IMR-90 (cell line): ENCODE results near the gene KDM3A. TPM values are rescaled to one million over a fixed set of nuclear protein-coding genes. Genes with fewer than 3 reads are reported as not detected.
A peak's percentile ranks its signal among the peaks of the same experiment; 100 is the strongest.

ENCODE experiments used
- ATAC-seq: fragments of 200-7000 bp; cut with Tn5 transposase; 2 replicates; pipeline ENCODE4 v1.9.1; 2020; ENCODE audit warnings: low read depth, mild to moderate bottlenecking, moderate library complexity
- BruUV-seq: library from RNA; stranded (reverse); fragments of 400-500 nt; replicated peaks from 2 replicates; lab custom pipeline; 2021; lab: Mats Ljungman, UMichigan
- CTCF ChIA-PET: fragments of 300-600 bp; formaldehyde crosslinking; extraction: SDS; loops from one replicate; lab custom pipeline; 2021; ENCODE audit warnings: antibody characterized with exemption; lab: Yijun Ruan, JAX
- POLR2A ChIA-PET: fragments of 300-600 bp; sonication (Branson Sonifier 250); formaldehyde crosslinking; loops from one replicate; lab custom pipeline; 2022; ENCODE audit warnings: antibody characterized with exemption; ENCODE audit not compliant: unreplicated experiment; lab: Charles Lee
- DNase-seq: peaks from one replicate; pipeline ENCODE4 v3.0.0; 2013
- H2AFZ ChIP-seq: replicated peaks from 2 replicates; pipeline ENCODE3; 2013; ENCODE audit warnings: low read length, mild to moderate bottlenecking; ENCODE audit not compliant: poor library complexity
- H2AK5ac ChIP-seq: 2 replicates; pipeline ENCODE4 v1.6.1; 2013; ENCODE audit warnings: low read depth, low read length, inconsistent platforms
- H2AK9ac ChIP-seq: replicated peaks from 2 replicates; pipeline ENCODE3; 2013; ENCODE audit warnings: mild to moderate bottlenecking, low read depth, low read length, moderate library complexity; ENCODE audit not compliant: poor library complexity
- H2BK120ac ChIP-seq: 2 replicates; pipeline ENCODE4 v1.6.1; 2013; ENCODE audit warnings: low read depth, low read length, inconsistent platforms
- H2BK15ac ChIP-seq: 3 replicates; pipeline ENCODE4 v1.6.1; 2013; ENCODE audit warnings: low read depth, low read length, inconsistent platforms
- H2BK20ac ChIP-seq: 2 replicates; pipeline ENCODE4 v1.6.1; 2013; ENCODE audit warnings: low read depth, mild to moderate bottlenecking, inconsistent platforms, low read length, moderate library complexity
- H2BK5ac ChIP-seq: 2 replicates; pipeline ENCODE4 v1.6.1; 2013; ENCODE audit warnings: mild to moderate bottlenecking, low read depth, low read length, inconsistent platforms; ENCODE audit not compliant: poor library complexity, severe bottlenecking
- H3K14ac ChIP-seq: replicated peaks from 2 replicates; pipeline ENCODE4 v1.6.1; 2013; ENCODE audit warnings: low read depth, low read length, inconsistent platforms
- H3K18ac ChIP-seq: 2 replicates; pipeline ENCODE4 v1.6.1; 2013; ENCODE audit warnings: low read depth, low read length, control low read depth
- H3K23ac ChIP-seq: 2 replicates; pipeline ENCODE4 v1.6.1; 2013; ENCODE audit warnings: low read depth, low read length, inconsistent platforms
- H3K27ac ChIP-seq: 2 replicates; pipeline ENCODE4 v1.5.1; 2013; ENCODE audit warnings: mild to moderate bottlenecking, control low read depth, low read length; ENCODE audit not compliant: insufficient read depth
- H3K27me3 ChIP-seq: 2 replicates; pipeline ENCODE4 v1.6.1; 2013; ENCODE audit warnings: low read length; ENCODE audit not compliant: control insufficient read depth, insufficient read depth
- H3K36me3 ChIP-seq: 2 replicates; pipeline ENCODE4 v1.6.1; 2013; ENCODE audit warnings: low read length, mixed read lengths; ENCODE audit not compliant: control insufficient read depth, insufficient read depth
- H3K4ac ChIP-seq: 2 replicates; pipeline ENCODE4 v1.6.1; 2013; ENCODE audit warnings: low read depth, low read length, inconsistent platforms
- H3K4me1 ChIP-seq: 2 replicates; pipeline ENCODE4 v1.6.1; 2013; ENCODE audit warnings: low read length, mixed read lengths; ENCODE audit not compliant: control insufficient read depth, insufficient read depth
- H3K4me2 ChIP-seq: 2 replicates; pipeline ENCODE4 v1.6.1; 2013; ENCODE audit warnings: low read depth, mild to moderate bottlenecking, control low read depth, low read length, moderate library complexity
- H3K4me3 ChIP-seq: 2 replicates; pipeline ENCODE4 v1.5.1; 2013; ENCODE audit warnings: low read depth, mild to moderate bottlenecking, control low read depth, low read length, moderate library complexity; ENCODE audit not compliant: insufficient read depth
- H3K56ac ChIP-seq: 2 replicates; pipeline ENCODE4 v1.6.1; 2013; ENCODE audit warnings: low read length, inconsistent platforms; ENCODE audit not compliant: insufficient read depth; ENCODE audit errors: extremely low read depth
- H3K79me1 ChIP-seq, 2 experiments: 2 replicates each; pipeline ENCODE4 v1.6.1; 2013; ENCODE audit warnings: low read length in 2 of 2, inconsistent platforms in 1 of 2, low read depth in 1 of 2
- H3K9ac ChIP-seq: 2 replicates; pipeline ENCODE4 v1.6.1; 2013; ENCODE audit warnings: low read depth, low read length, control low read depth
- H3K9me1 ChIP-seq: 2 replicates; pipeline ENCODE4 v1.6.1; 2013; ENCODE audit warnings: low read length, inconsistent platforms; ENCODE audit not compliant: insufficient read depth
- H3K9me3 ChIP-seq: 2 replicates; pipeline ENCODE4 v1.6.1; 2013; ENCODE audit warnings: low read length; ENCODE audit not compliant: control insufficient read depth, insufficient read depth
- H4K20me1 ChIP-seq: 2 replicates; pipeline ENCODE4 v1.6.1; 2013; ENCODE audit warnings: low read length, inconsistent platforms; ENCODE audit not compliant: insufficient read depth
- H4K5ac ChIP-seq: 2 replicates; pipeline ENCODE4 v1.6.1; 2013; ENCODE audit warnings: mild to moderate bottlenecking, low read depth, low read length, control low read depth
- H4K8ac ChIP-seq, 2 experiments: 2 replicates each; pipeline ENCODE4 v1.6.1; 2013; ENCODE audit warnings: low read depth in 2 of 2, low read length in 2 of 2, control low read depth in 1 of 2, inconsistent platforms in 1 of 2
- H4K91ac ChIP-seq: 2 replicates; pipeline ENCODE4 v1.6.1; 2013; ENCODE audit warnings: low read depth, low read length, inconsistent platforms; ENCODE audit not compliant: insufficient read depth
- BHLHE40 ChIP-seq: fragments of 150-350 bp; IDR thresholded peaks from 2 replicates; pipeline ENCODE4 v1.6.1; 2016; ENCODE audit warnings: mild to moderate bottlenecking, low read depth, low read length
- CEBPB ChIP-seq: IDR thresholded peaks from 2 replicates; pipeline ENCODE4 v1.6.1; 2012; ENCODE audit warnings: low read depth, low read length, improper control_type of control experiment
- ELK1 ChIP-seq: fragments of 150-350 bp; IDR thresholded peaks from 2 replicates; pipeline ENCODE4 v1.6.1; 2016; ENCODE audit warnings: low read depth, mild to moderate bottlenecking, low read length, moderate library complexity, borderline replicate concordance
- FOS ChIP-seq: fragments of 150-350 bp; IDR thresholded peaks from 2 replicates; pipeline ENCODE4 v1.6.1; 2016; ENCODE audit warnings: low read depth, low read length
- MAFK ChIP-seq: IDR thresholded peaks from 2 replicates; pipeline ENCODE4 v1.6.1; 2012; ENCODE audit warnings: low read depth, low read length, improper control_type of control experiment
- NFE2L2 ChIP-seq: fragments of 150-350 bp; IDR thresholded peaks from 2 replicates; pipeline ENCODE4 v1.6.1; 2016; ENCODE audit warnings: low read depth, mild to moderate bottlenecking, low read length
- WGBS, 2 experiments: methylation state at CpG; one replicate each; pipeline versions ENCODE4 v1.1.5 to v1.1.7; 2013; ENCODE audit warnings: missing lambda C conversion rate in 2 of 2; ENCODE audit not compliant: insufficient read length in 1 of 2; ENCODE audit errors: extremely low coverage in 2 of 2; 5-methylcytosine and 5-hydroxymethylcytosine counted together
- dilution Hi-C: fragments of 300-500 bp; cut with HindIII; formaldehyde crosslinking; loops from one replicate; pipeline ENCODE4 v1.14.3; 2018; ENCODE audit warnings: low sequenced_read_pairs; ENCODE audit not compliant: unreplicated experiment
- in situ Hi-C: fragments of 300-500 bp; cut with MboI; formaldehyde crosslinking; loops from 3 replicates; pipeline ENCODE4 v1.14.3; 2019; ENCODE audit warnings: low sequenced_read_pairs, inconsistent platforms, mixed read lengths
- intact Hi-C: fragments of 100-400 bp; cut with micrococcal nuclease; formaldehyde crosslinking; loops from 2 replicates; pipeline ENCODE4 v1.10.0; 2022
- polyA plus RNA-seq, 3 experiments: library from polyadenylated mRNA; depleted of rRNA; stranded (reverse); fragments of >200 nt; gene quantifications; 2 replicates each; pipeline ENCODE4 v1.2.3, GENCODE V29; 2012; ENCODE audit warnings: low replicate concordance in 1 of 3
- total RNA-seq: library from RNA; depleted of rRNA; stranded (reverse); fragments of >200 nt; gene quantifications from 2 replicates; pipeline ENCODE4 v1.2.3, GENCODE V29; 2012

Gene KDM3A
- total and polyA plus RNA-seq, 2 of the 4 experiments (the other 2 are of a cell fraction): 24.8 to 33.3 TPM

- H3K4me2 ChIP-seq: no peak overlapping the region
- H2AK9ac ChIP-seq: no peak overlapping the region
- no peak overlapping the region for H3K4ac ChIP-seq
- DNase-seq (peak; percentile 12), ATAC-seq (peak; percentile 27)
- H3K4me1 ChIP-seq: no peaks in the 10 kb centered on the region; the same call in 1 of the 2 replicates
- peaks cover 6% of the 10 kb centered on the region; the same call in 1 of the 2 replicates for H3K9me3 ChIP-seq
- no CpG with 5 or more reads among the region's 1 CpG for WGBS, 2 experiments
- ChIA-PET CTCF (interaction anchor here (0.6 kb wide), 1 partner anchor 33 kb away, joined by 3 read pairs; no protein-coding TSS in a partner anchor), POLR2A (no interaction called here)
- H3K36me3 ChIP-seq: no peaks in the 10 kb centered on the region
- no peak overlapping the region for H3K56ac ChIP-seq
- no peak overlapping the region for H4K5ac ChIP-seq
- H4K20me1 ChIP-seq: no peaks in the 10 kb centered on the region
- H3K4me3 ChIP-seq: no peak overlapping the region
- H2BK15ac ChIP-seq: no peak overlapping the region
- no peak overlapping the region for H3K23ac ChIP-seq
- H2AK5ac ChIP-seq: no peak overlapping the region
- no TSS peak for BruUV-seq
- no peak overlapping the region for H2BK5ac ChIP-seq
- no peak overlapping the region for H2AFZ ChIP-seq
- no peak overlapping the region for H4K91ac ChIP-seq
- TF ChIP-seq FOS (no peak), ELK1 (no peak), CEBPB (no peak), NFE2L2 (no peak), BHLHE40 (no peak), MAFK (no peak)
- peak overlapping the region; percentile 37; the same call in 1 of the 2 replicates for H3K27ac ChIP-seq
- intact Hi-C loops: loop anchor here (5.0 kb wide), 1 partner anchor 103 kb away; the partner anchor contains the start of gene RNF103
- no peaks in the 10 kb centered on the region; a peak in 1 of 4 replicates for H3K79me1 ChIP-seq
- H2BK20ac ChIP-seq: no peak overlapping the region
- H3K18ac ChIP-seq: no peak overlapping the region
- dilution Hi-C loops: no loop called here
- no peak overlapping the region for H3K9ac ChIP-seq
- no peak overlapping the region for H3K14ac ChIP-seq
- in situ Hi-C loops: loop anchor here (10.0 kb wide), 1 partner anchor 85 kb away; no protein-coding TSS in a partner anchor
- H3K9me1 ChIP-seq: no peaks in the 10 kb centered on the region
- no peak overlapping the region for H4K8ac ChIP-seq
- H3K27me3 ChIP-seq: no peaks in the 10 kb centered on the region
- H2BK120ac ChIP-seq: no peak overlapping the region
Measured at GRCh38 chr2:86519349-86519748, 78.2 kb downstream of the KDM3A start.
